Endothelial cell of umbilical vein (primary cell): ENCODE results near the gene DBET.
"Not testable (repeated sequence)": the region's sequence is repeated elsewhere in the genome, so short reads cannot be mapped to it uniquely, and the experiment has no call there.

Experiments used
- CTCF ChIP-seq, 2 donors: IDR thresholded peaks; 1 replicate in 1 of 2; 2 replicates in 1 of 2; pipeline ENCODE4 v1.5.1; 2011; ENCODE audit warnings: low read length in 2 of 2, mild to moderate bottlenecking in 2 of 2, moderate library complexity in 2 of 2, control low read depth in 1 of 2, inconsistent platforms in 1 of 2, low read depth in 1 of 2; ENCODE audit not compliant: insufficient read depth in 1 of 2; ENCODE audit errors: extremely low read depth in 1 of 2
- EZH2 ChIP-seq: IDR thresholded peaks from 2 replicates; pipeline ENCODE4 v1.6.1; 2012; ENCODE audit warnings: borderline replicate concordance, low read depth, mild to moderate bottlenecking, moderate library complexity, low read length, inconsistent platforms; ENCODE audit not compliant: severe bottlenecking
- FOS ChIP-seq: IDR thresholded peaks from 2 replicates; pipeline ENCODE4 v1.6.1; 2011; ENCODE audit warnings: mild to moderate bottlenecking, low read length, moderate library complexity, borderline replicate concordance; ENCODE audit not compliant: insufficient read depth
- GATA2 ChIP-seq: IDR thresholded peaks from 2 replicates; pipeline ENCODE4 v1.7.0; 2011; ENCODE audit warnings: low read depth, mild to moderate bottlenecking, moderate library complexity, mixed read lengths, low read length; ENCODE audit not compliant: insufficient read length, insufficient read depth
- JUN ChIP-seq: IDR thresholded peaks from 2 replicates; pipeline ENCODE4 v1.6.1; 2011; ENCODE audit warnings: borderline replicate concordance, low read depth; ENCODE audit not compliant: insufficient read length, insufficient read depth
- MAX ChIP-seq: IDR thresholded peaks from 2 replicates; pipeline ENCODE4 v1.6.1; 2011; ENCODE audit not compliant: insufficient read depth, insufficient read length
- MYC ChIP-seq: IDR thresholded peaks from one replicate; pipeline ENCODE4 v1.6.1; 2011; ENCODE audit warnings: mild to moderate bottlenecking, low read depth, low read length
- POLR2A ChIP-seq: IDR thresholded peaks from 2 replicates; pipeline ENCODE4 v1.6.1; 2012; ENCODE audit warnings: low read depth, mild to moderate bottlenecking, control low read depth, low read length
- POLR2AphosphoS5 ChIP-seq: IDR thresholded peaks from 2 replicates; pipeline ENCODE4 v1.6.1; 2012; ENCODE audit warnings: low read depth, mild to moderate bottlenecking, control low read depth, low read length, moderate library complexity; ENCODE audit not compliant: insufficient read depth

- not testable (repeated sequence) for TF ChIP-seq CTCF (IDR thresholded peaks at IDR 0.05; ENCODE audit: extremely low read depth in 1 of 2, insufficient read depth in 1 of 2, low read depth in 1 of 2, low read length in 2 of 2); POLR2AphosphoS5; POLR2A; GATA2; MYC; JUN; EZH2; MAX; FOS
These were observed 44.3 kb upstream of the DBET start for GRCh38 chr4:190019859-190020463.
